GM21381 (cell line): ENCODE measurements around the gene MEGF9.

Source experiments
- ATAC-seq: cut with Tn5 transposase; IDR thresholded peaks from one replicate; pipeline ENCODE4 v1.9.1; 2021; ENCODE audit warnings: mild to moderate bottlenecking, moderate library complexity; ENCODE audit not compliant: unreplicated experiment

The MEGF9 gene

GRCh38 chr9:120733190-120733589 lies 18.9 kb upstream of the MEGF9 start:
- ATAC-seq = no peak

GRCh38 chr9:120730654-120731514 lies 16.6 kb upstream of the MEGF9 start:
- ATAC-seq = no peak

- ATAC-seq = no peak
Observed at GRCh38 chr9:120729791-120730241, 15.5 kb upstream of the MEGF9 start.

GRCh38 chr9:120726484-120726883 lies 12.2 kb upstream of the MEGF9 start:
- ATAC-seq = no peak

GRCh38 chr9:120725907-120726306 lies 11.6 kb upstream of the MEGF9 start:
- ATAC-seq = no peak

- ATAC-seq = no peak
Observed at GRCh38 chr9:120724757-120725400, 10.6 kb upstream of the MEGF9 start.

- ATAC-seq = no peak
Observed at GRCh38 chr9:120723565-120723964, 9.3 kb upstream of the MEGF9 start.

GRCh38 chr9:120720404-120720803 lies 6.1 kb upstream of the MEGF9 start:
- ATAC-seq = no peak

- ATAC-seq = no peak
Observed at GRCh38 chr9:120718316-120718715, 4.0 kb upstream of the MEGF9 start.

GRCh38 chr9:120717176-120717575 lies 2.9 kb upstream of the MEGF9 start:
- ATAC-seq = no peak

GRCh38 chr9:120716483-120716882 lies 2.2 kb upstream of the MEGF9 start:
- no peak for ATAC-seq

GRCh38 chr9:120715389-120715924 lies 1.2 kb upstream of the MEGF9 start:
- no peak for ATAC-seq

- ATAC-seq = no peak
Observed at GRCh38 chr9:120714846-120715388, 647 bp upstream of the MEGF9 start.

GRCh38 chr9:120713257-120714087 lies 798 bp downstream of the MEGF9 start:
- no peak for ATAC-seq

GRCh38 chr9:120712539-120713031 lies 1.7 kb downstream of the MEGF9 start:
- no peak for ATAC-seq

GRCh38 chr9:120711841-120712538 lies 2.3 kb downstream of the MEGF9 start:
- ATAC-seq = no peak

- ATAC-seq = no peak
Observed at GRCh38 chr9:120711354-120711753, 2.9 kb downstream of the MEGF9 start.

- no peak for ATAC-seq
Observed at GRCh38 chr9:120710110-120710981, 3.9 kb downstream of the MEGF9 start.
